ENCODE measurements around the gene NFATC3. TPM values are rescaled to one million over a fixed set of nuclear protein-coding genes. Genes with fewer than 3 reads are reported as not detected.

The NFATC3 gene
- total RNA-seq, 1 experiment from 2014 or later = 33.0 TPM

DNA sequence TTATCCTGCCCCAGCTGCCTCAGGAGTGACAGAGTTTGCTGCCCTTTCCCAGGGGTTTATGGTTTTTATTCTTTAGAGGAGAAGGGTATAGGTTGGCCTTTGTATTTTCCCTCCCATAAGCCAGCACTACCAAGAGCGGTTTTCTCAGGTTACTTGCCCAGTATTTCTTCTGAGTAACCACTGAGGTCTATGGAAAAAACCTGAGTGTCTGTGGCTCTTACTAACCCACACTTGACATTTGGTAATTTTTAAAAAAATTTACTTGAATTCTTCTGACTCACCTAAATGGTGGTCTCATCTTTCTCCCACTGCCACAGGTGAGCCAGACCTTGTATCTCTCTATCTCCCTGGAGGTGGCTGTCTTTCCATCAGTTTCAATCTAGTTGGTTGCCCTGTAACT is 185.2 kb downstream of the NFATC3 start:
- Histone ChIP-seq H3K23ac (ENCODE audit: insufficient read length, low read depth, low read length) (no peak overlapping the region), H2BK120ac (ENCODE audit: low read depth, low read length, poor library complexity, severe bottlenecking) (no peak overlapping the region), H3K23me2 (ENCODE audit: insufficient read length, low read depth, low read length, poor library complexity, severe bottlenecking) (peaks cover under 1% of the 10 kb centered on the region), H2BK12ac (ENCODE audit: insufficient read length, low read depth, low read length) (no peak overlapping the region), H3K27ac (ENCODE audit: insufficient read length, low read depth, low read length) (no peak overlapping the region), H4K20me1 (ENCODE audit: control insufficient read depth, insufficient read depth, insufficient read length) (no peaks in the 10 kb centered on the region), H3K79me2 (ENCODE audit: insufficient read depth, low read length) (peaks cover 1% of the 10 kb centered on the region; the same call in 1 of the 2 replicates), H4K5ac (ENCODE audit: insufficient read length, low read depth, low read length) (no peak overlapping the region), H3K4me1 (ENCODE audit: insufficient read depth, low read length) (peaks cover 6% of the 10 kb centered on the region; the same call in 1 of the 2 replicates), H3K27me3 (ENCODE audit: insufficient read depth, low read length) (no peaks in the 10 kb centered on the region), H3K14ac (ENCODE audit: insufficient read depth, low read length) (no peak overlapping the region), H3K4me2 (ENCODE audit: insufficient read depth, insufficient read length, low read length) (no peak overlapping the region), H4K91ac (ENCODE audit: insufficient read length, low read depth, low read length) (no peak overlapping the region), H3K79me1 (ENCODE audit: insufficient read depth, low read depth, low read length, poor library complexity, severe bottlenecking) (peaks cover 3% of the 10 kb centered on the region), H3K18ac (ENCODE audit: insufficient read length, low read depth, low read length) (no peak overlapping the region), H3K9me3 (ENCODE audit: control insufficient read depth, low read depth, low read length) (no peaks in the 10 kb centered on the region), H2BK15ac (ENCODE audit: low read depth, low read length) (no peak overlapping the region), H3K9ac (ENCODE audit: extremely low read depth, insufficient read length, low read length) (no peak overlapping the region), H3T11ph (ENCODE audit: low read length) (no peak overlapping the region), H4K8ac (replicated peaks; ENCODE audit: insufficient read length, low read depth, low read length) (no peak overlapping the region), H2AFZ (ENCODE audit: low read length) (no peak overlapping the region), H2AK5ac (ENCODE audit: insufficient read length, low read length) (no peak overlapping the region), H2BK20ac (ENCODE audit: low read depth, low read length, poor library complexity, severe bottlenecking) (no peak overlapping the region), H3K56ac (ENCODE audit: insufficient read length, low read depth, low read length) (no peak overlapping the region), H3K4ac (ENCODE audit: low read depth, low read length) (no peak overlapping the region), H2BK5ac (ENCODE audit: insufficient read length, low read length) (no peak overlapping the region)
- no peak for DNase-seq
- H3K27ac Mint-ChIP-seq = peak overlapping the region in 1 of 3 experiments; percentile 83; a peak in 1 of 7 replicates
- no CpG with 5 or more reads among the region's 1 CpG for WGBS (ENCODE audit: extremely low coverage, insufficient read length, low lambda C conversion rate)
- TF ChIP-seq, protein P1, sequence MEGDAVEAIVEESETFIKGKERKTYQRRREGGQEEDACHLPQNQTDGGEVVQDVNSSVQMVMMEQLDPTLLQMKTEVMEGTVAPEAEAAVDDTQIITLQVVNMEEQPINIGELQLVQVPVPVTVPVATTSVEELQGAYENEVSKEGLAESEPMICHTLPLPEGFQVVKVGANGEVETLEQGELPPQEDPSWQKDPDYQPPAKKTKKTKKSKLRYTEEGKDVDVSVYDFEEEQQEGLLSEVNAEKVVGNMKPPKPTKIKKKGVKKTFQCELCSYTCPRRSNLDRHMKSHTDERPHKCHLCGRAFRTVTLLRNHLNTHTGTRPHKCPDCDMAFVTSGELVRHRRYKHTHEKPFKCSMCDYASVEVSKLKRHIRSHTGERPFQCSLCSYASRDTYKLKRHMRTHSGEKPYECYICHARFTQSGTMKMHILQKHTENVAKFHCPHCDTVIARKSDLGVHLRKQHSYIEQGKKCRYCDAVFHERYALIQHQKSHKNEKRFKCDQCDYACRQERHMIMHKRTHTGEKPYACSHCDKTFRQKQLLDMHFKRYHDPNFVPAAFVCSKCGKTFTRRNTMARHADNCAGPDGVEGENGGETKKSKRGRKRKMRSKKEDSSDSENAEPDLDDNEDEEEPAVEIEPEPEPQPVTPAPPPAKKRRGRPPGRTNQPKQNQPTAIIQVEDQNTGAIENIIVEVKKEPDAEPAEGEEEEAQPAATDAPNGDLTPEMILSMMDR (conservative IDR thresholded peaks at IDR 0.05) = no peak
- H3K9me3 Mint-ChIP-seq = no peaks in the 10 kb centered on the region
- H3K4me1 Mint-ChIP-seq = peaks cover 20 to 25% of the 10 kb centered on the region in 2 experiments
- 0 out of 2 replicates have a peak, but pooled peaks cover under 1% of the 10 kb centered on the region for H3K27me3 Mint-ChIP-seq (ENCODE audit: low read depth)
- H3K4me3 Mint-ChIP-seq = no peak overlapping the region
- peaks cover 12 to 22% (median 16%) of the 10 kb centered on the region in 3 experiments; a peak in 5 of 7 replicates for H3K36me3 Mint-ChIP-seq (ENCODE audit: insufficient read depth in 1 of 3, low read depth in 3 of 3)
